Measurements from ENCODE around the gene NFE2L1.
"Not testable (repeated sequence)": the region's sequence is repeated elsewhere in the genome, so short reads cannot be mapped to it uniquely, and the experiment has no call there.

The NFE2L1 gene

DNA sequence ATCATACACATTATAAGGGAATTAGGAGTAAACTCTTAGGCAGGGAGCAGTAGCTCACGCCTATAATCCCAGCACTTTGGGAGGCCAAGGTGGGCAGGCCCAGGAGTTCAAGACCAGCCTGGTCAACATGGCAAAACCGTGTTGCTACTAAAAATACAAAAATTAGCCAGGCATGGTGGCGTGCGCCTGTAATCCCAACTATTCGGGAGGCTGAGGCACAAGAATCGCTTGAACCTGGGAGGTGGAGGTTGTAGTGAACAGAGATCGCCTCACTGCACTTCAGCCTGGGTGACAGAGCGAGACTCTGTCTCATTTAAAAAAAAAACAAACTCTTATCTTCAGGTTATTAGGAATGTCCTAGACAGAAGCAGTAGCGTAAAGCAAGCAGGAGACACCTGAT lies 24.7 kb downstream of the NFE2L1 start:
- DNase-seq, result not testable (repeated sequence)

GRCh38 chr17:48073566-48074094 lies 25.5 kb downstream of the NFE2L1 start:
- DNase-seq, result not testable (repeated sequence)

DNA sequence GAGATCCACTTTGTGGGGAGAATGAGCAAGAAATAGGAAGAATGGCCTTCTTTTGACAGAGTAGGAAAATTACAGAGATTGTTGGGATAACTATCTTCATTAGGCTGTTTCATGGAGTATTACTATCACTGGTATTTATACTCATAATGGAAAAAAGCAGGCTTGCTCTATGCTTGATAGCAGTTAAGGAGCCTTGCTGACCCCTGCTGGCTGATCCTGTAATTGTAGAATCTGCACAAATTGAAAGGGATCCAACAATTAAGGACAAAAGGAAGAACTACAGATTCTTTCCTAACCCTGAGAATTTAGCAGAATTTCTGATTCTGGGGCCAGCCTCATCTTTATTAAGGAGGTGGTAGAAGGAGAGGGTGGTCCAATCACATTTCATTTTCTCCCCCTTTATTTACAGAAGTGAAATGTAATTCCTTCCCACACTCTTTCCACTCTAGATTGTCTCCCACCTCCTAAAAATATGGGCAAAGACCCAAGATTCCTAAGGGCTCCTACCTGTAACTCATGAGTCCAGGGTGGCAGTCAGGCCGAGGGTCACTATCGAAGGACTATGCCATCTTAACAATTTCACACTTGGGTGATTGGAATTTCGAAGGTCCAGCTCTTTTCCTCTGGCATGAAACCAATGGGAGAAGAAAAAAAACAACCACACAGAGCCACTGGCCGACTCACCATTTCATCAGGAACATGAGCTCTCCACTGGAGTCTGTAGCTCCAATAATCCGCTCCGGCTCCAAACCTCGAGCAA lies 26.3 kb downstream of the NFE2L1 start:
- DNase-seq, result peak; percentile 70 to 82

DNA sequence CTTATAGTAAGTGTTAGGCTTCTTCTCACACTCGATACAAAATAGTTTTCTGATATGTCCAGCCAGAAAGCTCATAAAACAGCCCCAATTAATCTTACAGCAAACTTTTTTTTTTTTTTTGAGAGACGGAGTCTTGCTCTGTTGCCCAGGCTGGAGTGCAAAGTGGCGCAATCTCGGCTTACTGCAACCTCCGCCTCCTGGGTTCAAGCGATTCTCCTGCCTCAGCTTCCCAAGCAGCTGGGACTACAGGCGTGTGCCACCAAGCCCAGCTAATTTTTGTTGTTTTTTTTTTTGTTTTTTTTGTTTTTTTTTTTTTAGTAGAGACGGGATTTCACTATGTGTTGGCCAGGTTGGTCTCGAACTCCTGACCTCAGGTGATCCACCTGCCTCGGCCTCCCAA lies 29.0 kb downstream of the NFE2L1 start:
- not testable (repeated sequence) for DNase-seq

- DNase-seq, result no peak
These were observed 33.7 kb downstream of the NFE2L1 start for GRCh38 chr17:48081858-48082257.

DNA sequence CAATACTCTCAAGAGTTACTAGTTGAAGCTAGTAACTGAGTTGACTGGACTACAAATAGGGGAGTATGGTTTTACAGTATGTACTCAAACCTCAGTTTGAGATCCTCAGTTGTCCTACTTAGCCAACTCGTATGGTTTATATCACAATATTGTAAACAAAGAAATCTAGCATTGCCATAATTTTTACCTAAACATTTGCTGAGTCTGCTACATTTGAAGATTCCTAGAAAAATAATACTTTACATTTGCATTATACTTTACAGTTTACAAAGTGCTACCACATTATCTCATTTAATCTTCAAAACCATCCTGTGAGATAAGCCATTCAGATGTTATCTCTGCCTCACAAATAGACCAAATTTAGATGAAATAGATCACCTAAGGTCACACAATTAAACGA lies 36.8 kb downstream of the NFE2L1 start:
- no peak for DNase-seq

GRCh38 chr17:48093341-48094045 lies 45.3 kb downstream of the NFE2L1 start:
- no peak for DNase-seq

DNA sequence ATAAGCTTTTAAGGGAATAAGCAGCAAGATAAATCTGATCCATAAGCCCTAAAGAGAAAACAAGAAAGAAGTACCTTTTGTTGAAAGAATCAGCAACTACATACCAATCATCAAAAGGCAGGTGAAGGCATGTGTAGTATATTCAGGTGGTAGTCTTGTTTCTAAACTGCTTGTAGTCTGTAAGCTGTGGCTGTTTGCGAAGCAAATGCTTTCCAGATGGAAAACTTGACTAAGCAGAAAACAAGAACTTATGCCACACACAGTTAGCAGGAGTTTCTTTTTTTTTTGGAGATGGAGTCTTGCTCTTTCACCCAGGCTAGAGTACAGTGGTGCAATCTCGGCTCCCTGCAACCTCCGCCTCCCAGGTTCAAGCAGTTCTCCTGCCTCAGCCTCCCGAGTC lies 47.5 kb downstream of the NFE2L1 start:
- no peak for DNase-seq

- no peak for DNase-seq
These were observed 52.0 kb downstream of the NFE2L1 start for GRCh38 chr17:48100160-48100559.

- no peak for DNase-seq
These were observed 52.4 kb downstream of the NFE2L1 start for GRCh38 chr17:48100591-48101011.

DNA sequence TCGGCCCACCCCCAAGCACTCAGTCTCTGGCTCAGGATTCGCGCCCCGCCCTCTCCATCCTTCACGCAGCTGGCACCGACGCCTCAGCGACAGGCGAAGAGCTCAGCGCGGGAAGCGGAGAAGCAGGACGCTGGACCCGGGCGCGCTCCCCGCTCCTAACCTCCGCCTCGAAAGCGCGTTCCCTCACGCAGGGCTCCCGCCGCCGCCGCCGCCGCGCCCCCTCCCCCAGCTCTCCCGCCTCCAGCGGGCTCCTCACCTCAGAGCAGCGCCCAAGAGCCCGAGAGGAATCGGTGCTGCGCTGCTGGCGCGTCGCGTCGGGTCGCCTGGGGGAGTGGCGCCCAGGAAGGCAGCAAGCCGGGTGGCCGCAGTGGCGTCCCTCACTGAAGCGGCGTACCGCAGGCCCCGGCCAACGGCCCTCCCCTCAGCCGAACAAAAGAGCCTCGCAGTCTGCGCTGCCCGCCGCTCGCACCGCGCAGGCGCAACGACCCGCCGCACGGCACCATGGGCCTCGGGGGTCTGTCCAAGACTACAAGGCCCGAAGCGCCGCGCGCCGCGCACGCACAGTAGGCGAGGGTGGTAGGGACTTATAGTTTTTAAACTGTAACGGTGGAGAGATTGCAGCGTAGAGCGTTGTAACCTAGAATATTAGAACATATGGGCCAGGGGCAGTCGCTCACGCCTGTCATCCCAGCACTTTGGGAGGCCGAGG lies 53.0 kb downstream of the NFE2L1 start, which contains the start of gene CBX1:
Gene CBX1 (minus strand): TSS at position 467 of the 709 bp plus-strand sequence. CDS start 24,474 bp downstream, outside the sequence.
- peak; percentile 94 to 96 for DNase-seq

DNA sequence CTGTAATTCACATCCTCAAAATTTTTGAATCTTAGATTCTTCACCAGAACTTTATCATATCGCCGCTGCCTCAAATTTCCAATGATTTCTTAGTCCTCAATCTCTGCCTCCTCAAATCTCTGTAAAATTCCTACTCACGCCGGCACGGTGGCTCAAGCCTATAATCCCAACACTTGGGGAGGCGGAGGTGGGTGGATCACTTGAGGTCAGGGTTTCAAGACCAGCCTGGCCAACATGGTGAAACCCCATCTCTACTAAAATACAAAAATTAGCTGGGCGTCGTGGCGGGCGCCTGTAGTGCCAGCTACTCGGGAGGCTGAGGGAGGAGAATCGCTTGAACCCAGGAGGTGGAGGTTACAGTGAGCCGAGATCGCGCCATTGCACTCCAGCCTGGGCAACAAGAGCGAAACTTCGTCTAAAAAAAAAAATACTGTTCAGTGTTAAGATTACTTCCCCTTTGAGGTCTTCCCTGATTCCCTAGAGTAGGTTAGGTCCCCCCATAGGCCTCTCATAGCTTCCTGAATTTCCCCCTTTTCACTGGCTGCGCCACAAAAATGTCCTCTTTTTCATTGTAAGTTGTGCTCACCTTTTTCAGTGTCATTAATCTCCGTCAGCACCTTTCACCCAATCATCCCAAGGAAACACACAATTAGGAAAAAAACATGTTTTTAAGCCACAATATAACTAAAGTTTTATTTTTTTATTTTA lies 54.0 kb downstream of the NFE2L1 start:
- DNase-seq, result no peak

DNA sequence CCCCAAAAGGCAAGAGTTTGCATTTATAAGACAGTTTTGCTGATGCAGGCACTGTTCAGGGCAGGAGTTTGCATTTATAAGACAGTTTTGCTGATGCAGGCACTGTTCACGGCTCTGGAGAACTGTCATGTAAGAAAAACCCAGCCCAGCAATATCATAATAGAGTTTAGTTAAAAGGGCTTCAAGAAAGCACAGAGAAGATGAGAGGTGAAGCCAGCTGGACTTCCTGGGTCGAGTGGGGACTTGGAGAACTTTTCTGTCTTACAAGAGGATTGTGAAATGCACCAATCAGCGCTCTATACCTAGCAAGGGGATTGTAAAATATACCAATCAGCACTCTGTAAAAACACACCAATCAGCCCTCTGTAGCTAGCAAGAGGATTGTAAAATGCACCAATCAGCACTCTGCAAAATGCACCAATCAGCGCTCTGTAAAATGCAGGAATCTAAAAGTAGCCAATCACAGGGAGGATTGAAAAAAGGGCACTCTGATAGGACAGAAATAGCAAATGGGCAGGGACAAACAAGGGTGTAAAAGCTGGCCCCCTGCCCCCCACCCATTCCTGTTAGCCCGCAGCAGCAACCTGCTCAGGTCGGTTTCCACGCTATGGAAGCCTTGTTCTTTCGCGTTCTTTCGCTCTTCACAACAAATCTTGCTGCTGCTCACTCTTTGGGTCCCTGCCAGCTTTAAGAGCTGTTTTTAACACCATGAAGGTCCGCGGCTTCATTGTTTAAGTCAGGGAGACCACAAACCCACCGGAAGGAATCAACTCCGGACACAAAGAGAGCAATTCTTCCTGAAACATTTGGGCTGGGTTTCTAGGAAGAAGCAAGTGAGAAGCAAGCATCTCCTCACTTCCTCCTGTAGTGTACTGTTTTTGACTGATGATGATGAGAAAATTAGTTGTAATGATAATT lies 54.9 kb downstream of the NFE2L1 start:
- DNase-seq, result peak; percentile 62 to 68

- no peak for DNase-seq
These were observed 56.3 kb downstream of the NFE2L1 start for GRCh38 chr17:48104440-48104839.

DNA sequence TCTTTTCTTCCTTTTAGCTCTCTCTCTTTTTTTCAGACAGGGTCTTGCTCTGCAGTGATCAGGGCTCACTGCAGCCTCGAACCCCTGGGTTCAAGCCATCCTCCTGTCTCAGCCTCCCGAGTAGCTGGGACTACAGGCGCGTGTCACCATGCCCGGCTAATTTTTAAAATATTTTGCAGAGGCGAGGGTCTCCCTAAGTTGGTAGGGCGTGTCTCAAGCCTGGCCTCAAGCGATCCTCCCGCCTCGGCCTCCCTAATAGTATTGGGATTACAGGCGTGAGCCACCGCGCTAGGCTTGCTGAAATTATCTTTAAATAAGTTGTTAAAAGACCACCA lies 58.6 kb downstream of the NFE2L1 start:
- no peak for DNase-seq

- DNase-seq, result peak; percentile 92 to 94
These were observed 59.2 kb downstream of the NFE2L1 start, which contains the start of gene SNX11 for GRCh38 chr17:48107137-48108055. SNX11 (plus strand) TSS chr17:48107766; CDS start chr17:48112044, 4,278 bp downstream.

- DNase-seq, result no peak
These were observed 62.6 kb downstream of the NFE2L1 start for GRCh38 chr17:48110761-48111160.
